Activated CD4-positive, alpha-beta T cell treated with anti-CD3 and anti-CD28 coated beads, Interleukin-10, Interleukin-2, amounts not matched to agents 100 ng/mL and 50 ng/mL, durations not matched to agents 16 hours and 8 hours (primary cell): ENCODE measurements around the gene C1D.

Experiments
- DNase-seq: peaks from one replicate; pipeline ENCODE4 v3.0.0-alpha.2; 2020

C1D gene

DNA sequence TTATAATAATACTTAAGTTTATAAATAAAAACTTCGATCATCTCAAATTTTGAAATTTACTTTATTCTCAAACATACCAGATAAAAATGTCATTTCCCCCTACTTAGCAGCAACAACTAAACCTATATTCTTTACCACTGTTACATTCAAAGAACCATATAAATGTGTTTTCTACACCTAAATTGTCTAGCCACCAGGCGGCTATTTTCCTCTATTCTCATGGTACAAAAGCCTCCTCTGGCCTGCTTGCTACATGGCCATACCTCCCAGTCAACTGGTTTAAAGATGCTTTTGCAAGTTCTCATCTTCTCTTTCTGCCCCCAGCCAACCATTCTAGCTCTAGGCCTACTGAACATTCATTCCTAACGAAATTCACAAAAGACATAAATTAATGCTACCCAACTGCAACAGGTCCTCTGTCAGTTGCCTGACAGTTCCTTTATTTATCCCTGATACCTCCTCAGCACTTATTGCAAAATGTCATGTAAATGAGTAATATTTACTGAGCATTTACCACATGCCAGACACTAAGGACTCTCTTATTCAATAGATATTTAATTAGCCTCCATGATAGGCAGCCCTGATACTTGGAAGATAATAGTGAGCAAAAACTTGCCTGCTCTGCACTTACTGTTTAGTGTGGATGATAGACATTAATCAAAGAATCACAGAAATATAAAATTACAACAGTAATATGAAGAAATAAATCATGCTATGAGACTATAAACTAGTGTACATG, 5.0 kb downstream of the C1D start:
- DNase-seq = no peak

DNA sequence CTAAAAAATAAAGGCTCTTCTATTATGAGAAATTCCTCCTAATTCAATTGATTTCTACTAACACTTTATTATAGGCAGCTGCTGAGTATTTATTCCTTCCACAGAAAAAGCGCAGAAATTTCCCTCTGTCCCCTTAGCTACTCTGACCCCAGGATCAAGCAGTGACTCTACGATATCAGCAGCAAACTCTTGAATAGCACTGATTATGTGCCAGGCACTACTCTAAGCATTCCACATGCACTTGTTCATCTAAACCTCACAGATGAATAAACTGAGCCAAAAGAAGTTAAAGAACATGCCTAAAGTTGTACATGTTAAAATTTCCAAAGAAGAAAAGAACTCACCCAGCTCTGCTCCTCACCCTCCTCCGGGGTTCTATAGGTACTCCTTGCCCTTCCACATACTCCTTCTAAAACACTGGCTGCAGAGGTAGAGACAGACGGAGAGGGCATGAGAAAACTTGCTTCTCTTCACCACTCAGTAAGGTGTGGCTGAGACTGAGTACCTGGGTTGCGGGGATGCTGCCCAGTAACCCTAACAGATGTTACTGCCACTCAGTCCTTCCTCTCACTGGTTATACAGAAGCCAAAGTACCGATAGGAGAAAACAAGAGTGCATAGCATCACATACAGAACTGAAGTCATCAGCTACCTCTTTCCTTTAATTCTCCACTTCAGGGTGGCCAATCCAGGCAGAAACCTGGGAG, 9.9 kb downstream of the C1D start:
- no peak for DNase-seq

DNA sequence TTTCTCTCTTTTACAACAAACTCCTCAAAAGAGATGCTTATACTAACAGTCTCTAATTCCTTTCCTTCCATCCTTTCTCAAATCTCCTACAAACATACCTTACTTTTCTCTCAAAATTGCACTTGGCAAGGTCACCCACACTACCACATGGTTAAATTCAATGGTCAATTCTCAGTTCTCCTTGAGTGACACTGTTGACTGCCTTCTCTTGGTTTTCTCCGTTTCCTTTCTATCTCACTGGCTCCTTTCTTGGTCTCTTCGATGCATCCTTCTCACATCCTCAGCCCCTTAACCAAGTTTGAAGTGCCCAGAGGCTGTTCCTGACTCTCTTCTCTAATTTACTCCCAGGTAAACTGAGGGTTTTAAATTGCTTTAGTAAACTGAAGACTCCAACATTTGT, 12.5 kb downstream of the C1D start:
- no peak for DNase-seq

DNA sequence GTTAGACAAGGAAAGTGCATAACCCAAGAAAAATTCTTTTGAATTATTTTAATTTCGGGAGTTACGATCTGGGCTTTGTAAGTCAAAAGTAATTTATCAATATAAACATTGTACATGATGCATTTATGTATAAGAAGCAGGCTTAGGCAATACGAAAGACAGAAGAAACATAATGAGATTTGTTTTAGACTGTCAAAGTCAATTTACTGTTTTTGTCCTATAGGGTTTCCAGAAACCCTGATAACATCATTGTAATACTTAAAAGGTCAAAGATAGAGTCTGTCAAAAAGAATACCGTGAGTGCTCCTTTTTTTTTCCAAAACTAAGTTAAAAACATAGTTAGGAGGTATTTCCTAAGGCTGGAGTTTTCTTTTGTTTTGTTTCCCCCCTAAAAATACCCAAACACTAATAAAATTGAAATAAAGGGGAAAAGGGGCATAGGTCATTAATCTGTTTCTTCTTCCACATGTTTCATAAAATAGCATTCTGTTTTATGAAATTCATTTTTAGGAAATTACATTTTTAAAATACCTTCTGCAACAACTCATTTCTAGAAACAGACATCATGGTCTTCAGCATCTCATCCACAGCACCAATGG, 16.1 kb downstream of the C1D start:
- DNase-seq = no peak

DNA sequence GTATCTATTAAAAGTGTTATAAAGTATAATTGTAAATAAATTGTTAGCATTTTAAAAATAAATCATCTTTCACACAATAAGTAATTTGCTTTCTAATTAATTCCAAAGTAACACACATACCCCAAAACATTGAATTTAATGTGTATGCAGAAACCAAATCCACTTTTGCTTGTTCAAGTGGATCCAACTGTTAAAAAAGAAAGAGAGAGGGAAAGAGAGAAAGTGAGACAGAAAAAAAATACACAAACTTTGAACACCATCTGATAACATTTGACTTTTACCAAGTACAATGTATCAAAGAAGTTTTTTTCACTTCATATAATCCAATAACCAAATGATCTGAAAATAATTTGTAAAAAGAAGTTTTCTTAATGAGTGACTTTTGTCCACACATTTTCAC, 16.6 kb downstream of the C1D start:
- no peak for DNase-seq

DNA sequence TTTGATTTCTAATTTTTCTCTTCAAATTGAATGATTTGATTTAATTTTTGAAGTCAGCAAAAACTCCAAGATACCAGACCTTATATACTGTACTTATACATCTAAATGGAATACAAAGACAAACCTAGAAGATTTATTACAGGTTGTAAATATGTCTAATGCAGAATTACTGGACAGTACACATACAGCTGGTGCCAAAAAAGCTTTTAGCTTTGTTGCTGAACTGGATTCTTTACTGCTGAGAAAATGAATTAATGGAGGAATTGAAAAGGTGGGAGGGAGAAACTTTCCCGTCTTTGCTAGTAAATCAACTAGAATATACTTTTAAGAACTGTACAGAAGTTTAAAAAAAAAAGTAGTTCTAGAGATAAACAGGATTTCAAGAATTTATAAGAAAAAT, 17.5 kb downstream of the C1D start:
- DNase-seq = no peak

DNA sequence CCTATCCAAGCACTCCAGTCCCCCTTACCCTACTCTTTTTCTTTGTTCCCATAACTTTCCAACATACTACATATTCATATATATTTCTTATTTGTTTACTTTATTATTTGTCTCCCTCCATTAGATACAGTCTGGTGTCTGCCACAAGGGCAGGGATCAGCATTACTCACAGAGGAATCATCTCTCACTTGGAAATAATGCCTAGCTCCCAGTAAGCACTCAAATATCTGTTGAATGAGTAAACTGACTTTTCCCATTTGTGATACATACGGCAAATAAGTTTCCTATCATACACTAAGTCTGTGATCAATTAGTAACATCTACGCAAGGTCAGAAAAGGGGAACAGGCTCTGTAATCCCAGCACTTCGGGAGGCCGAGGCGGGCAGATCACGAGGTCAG, 18.7 kb downstream of the C1D start:
- DNase-seq = no peak

DNA sequence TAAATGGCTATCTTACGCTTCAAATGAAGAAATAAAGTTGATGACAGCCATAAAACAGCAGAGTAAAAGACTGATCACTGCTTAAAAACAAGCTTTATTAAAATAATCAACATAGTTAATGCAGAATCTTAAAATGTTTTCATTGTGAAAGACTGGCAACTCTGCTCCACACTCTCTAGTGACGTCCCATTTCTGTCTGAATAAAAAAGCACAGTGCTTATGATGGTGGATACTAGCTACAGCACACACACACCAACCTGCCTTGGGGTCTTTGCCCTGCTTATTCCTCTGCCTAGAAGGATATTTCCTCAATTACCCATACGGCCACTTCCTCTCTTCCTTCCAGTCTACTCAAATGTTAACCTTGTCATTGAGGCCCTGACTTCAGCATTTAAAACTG, 19.1 kb downstream of the C1D start:
- DNase-seq = no peak

DNA sequence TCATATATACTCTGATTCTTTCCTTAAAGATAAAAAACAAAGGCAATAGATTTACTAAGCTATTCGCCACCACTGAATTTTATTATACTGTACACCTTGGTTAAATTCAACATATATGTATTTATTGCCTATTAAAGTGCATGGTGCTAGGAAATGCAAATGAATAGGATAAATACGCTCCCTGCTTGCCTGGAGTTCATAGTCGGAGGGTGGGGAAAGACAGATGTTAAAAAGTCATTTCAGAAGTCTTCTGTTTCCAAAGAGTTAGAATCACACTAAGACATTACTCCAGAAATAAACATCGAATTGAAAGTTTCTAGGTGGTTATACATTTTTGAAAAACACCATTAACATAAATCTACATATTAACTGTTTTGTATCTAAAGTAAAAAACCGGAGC, 19.8 kb downstream of the C1D start:
- no peak for DNase-seq

DNA sequence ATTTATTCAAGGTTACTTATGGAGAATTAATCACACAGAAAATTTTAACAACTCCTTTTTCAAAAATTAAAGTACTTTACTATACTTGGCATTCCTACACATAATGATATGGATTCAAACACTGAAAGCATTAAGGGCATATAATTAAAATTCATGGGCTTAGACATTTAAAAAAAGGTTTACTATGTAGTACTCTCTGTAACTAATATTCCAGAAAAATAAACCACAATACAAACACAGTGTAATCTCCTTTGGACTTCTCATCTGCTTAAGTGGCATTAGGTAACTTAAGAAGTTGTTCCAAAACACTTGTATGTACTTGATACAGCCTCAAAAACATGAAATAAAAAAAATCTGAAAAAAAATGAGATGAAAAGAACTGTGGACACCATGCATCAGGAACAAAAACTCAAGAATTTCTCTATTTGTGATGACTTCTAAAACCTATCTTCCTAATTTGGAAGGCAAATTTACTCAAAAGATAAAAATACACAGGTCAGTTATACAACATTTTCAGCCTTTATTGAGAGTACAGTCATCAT, 21.0 kb downstream of the C1D start:
- no peak for DNase-seq

DNA sequence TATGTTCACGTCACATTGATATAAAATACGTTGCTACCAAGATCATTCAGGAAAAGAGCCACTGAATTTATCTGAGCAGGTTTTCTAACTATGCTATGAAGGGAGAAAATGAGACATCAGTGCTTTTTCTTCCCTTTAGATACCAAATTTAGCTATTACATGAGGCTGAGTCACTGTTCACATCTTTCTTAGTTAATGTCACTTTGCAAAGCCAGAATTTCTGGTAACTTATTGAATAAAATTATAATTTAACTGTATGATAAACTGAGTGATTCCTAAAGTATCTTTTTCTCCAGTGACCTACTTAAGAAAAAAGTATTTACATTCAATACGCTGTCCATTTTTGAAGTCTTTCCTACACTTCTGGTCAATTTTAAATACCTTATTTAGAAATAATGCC, 22.7 kb downstream of the C1D start:
- no peak for DNase-seq

DNA sequence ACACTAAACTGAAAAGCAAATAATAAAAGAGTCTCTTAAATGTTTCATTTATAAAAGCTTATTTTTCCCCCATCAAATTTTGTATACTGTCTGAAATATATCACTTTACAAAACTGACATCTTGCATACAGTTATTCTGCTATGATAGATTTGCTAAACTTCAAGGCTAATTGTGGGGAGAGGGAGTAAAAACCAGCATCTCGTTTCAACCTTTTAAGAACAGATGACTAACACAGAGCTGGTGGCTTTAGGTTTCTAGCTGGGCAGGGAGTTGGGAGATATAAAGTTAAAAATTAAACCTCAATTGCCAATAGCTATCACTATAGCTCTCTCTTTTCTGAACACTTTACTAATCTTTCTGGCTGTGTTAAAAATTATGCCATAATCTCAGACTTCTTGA, 23.5 kb downstream of the C1D start:
- no peak for DNase-seq

DNA sequence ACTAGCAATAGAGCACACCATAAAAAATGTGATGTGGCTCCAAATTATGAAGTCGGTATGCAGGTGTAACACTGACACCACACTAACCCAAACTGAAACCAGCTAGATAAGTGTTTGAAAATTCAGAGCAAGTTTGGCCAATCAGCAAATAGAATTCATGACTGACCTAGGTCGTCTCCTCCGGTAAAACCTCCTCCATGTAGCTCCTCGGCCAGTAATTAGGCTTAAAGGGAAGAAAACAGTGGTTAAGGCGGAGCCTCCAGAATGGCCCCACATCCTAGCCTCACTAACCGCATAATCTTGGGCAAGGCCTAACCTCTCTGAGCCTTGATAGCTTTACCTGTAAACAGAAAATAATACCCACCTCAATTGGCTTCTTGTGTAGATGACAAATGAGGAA, 30.1 kb downstream of the C1D start:
- no peak for DNase-seq

DNA sequence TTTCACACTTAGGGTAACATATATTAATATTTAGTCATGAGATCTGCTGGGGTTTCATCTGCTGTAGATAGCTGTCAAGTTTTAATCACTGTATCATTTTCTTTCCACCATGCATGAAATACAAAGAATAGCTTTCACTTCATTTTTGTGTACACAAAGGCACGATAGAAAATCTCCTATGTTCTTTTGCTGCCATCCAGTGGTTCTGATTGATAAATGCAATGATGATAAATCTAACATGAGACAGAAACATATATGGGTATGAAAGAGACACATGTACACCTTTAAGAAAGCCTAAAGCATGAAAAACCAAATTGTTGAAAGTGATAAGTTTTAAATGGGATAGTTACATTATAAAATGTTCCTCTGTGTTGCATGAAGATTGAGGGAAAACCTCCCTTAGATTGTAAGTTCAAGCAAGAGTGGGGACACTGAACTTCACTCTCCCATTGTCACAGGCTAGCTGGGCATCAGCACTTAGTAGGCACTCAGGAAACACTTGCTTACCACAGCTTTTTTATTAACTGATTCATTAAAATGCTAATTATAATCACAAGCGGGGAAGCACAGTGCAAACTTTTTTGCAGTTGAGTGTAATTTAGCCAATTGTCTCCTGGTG, 31.2 kb downstream of the C1D start:
- peak; percentile 42 for DNase-seq

DNA sequence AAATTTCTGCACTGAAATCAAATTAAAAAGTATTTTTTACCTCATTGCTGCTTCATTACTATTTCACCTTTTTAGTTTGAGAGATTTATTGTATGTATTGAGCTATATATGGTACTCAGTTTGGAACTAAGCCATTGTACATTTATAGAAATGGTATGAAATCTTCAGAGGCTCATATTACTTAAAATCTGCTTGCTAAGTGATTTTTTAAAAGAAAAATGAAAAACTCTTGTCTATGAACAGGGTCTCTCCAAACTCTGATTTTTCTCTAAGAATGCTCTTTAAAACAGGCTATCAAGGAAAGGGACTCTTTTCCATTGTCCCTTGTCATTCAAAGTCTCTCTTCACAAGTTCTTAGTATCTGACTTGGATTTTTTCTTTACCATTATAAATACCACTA, 31.8 kb downstream of the C1D start:
- no peak for DNase-seq

DNA sequence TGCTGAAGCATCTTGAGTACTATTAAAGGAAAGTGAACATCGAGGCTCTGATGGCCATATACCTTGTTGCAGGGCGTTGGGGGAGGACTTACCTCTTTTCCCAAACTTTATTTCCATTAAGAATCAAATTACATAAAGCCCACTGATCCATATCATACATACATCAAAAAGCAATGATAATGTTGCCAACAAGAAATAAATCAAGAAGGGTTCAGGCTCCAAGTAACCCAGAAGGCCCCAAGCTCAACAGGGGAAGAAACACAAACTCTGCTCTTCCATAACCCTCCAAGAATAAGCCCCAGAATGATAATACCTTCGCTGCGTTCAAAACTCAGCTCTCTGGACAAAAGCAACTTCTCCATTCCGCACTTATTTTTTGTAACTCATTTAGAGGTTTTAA, 32.3 kb downstream of the C1D start:
- DNase-seq = no peak

DNA sequence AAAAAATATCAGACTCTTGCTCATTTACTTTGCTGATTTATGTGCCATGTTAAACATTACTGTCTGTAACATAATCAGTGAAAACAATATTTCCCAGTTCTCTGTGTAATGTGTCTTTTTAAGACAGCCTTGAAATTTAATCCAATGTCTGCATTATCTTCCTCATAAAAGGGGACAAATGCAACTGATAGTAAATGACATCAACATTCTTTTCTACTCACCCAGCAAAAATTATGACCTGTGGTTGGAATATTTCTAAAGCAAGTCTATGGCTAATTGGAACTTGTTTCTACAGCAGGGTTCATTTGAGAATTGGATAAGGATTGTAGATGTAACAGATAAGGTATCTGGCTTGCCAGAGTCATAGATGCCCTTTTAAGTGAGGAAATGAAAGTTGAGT, 34.8 kb downstream of the C1D start:
- no peak for DNase-seq

DNA sequence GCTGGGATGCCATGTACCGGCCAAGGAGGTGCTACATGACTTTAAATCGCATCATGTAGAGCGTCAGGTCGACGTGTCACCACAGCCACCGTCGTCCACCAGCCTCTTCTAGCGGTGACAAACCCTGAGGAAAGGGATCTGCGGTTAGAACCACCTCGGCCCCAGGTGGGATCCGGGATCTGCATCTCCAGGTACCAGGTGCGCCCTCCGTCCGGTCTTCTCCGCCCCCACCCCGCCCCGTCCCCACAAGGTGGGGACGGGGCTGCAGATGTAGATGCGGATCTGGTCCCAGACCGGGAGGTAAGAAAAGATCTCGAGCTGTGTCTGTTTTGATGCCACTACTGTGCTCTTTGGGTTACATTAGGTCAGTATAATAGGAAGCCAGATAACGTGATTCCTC, 38.4 kb downstream of the C1D start:
- DNase-seq = no peak

DNA sequence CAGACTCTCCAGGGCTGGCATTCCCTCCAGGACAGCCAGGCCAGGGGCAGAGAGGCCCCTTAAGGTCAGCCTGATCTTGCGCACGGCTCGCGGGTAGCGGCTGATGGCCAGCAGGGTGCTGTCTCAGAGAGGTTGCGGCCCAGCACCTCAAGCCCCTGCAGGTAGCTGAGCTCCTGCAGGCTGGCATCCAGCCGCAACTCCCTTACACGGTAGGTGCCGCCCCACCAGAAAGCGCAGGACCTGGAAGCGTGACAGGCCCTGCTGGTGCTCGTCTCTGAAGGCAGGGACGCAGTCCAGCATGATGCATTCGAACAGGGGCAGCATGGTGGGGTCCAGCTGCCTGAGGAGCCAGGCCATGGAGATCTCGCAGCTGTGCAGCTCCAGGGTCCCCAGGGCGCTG, 38.9 kb downstream of the C1D start:
- DNase-seq = no peak

DNA sequence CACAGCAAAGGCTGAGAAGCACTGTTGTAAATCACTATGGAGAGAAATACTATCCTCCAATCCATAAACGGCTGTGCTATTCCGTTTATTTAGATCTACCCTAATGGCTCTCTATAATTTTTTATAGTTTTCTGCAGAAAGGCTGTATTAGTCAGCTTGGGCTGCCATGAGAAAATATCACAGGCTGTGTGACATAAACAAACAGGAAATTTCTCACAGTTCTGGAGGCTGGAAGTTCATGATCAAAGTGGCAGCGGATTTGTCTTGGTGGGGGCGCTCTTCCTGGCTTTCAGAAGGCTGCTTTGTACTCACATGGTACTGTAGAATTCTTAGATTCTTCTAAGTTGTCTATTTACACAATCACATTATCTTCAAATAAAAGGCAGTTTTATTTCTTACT, 44.1 kb downstream of the C1D start:
- no peak for DNase-seq

DNA sequence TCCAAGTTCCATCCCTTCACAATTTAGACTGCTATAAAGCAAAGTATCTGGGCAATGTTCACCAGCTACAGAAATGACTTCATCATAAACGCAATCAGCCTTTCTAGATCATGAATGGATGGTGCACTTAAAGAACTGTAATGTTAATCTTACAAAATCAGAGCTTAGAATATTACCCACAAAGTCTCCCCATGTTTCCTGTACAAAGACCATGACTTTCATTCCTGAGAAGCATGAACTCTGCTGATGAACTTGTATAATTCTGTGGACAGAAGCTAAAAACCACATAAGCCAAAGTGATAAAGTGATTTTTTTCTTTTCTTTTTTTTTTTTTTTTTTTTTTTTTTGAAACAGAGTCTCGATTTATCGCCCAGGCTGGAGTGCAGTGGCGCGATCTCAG, 53.3 kb downstream of the C1D start:
- DNase-seq = no peak

DNA sequence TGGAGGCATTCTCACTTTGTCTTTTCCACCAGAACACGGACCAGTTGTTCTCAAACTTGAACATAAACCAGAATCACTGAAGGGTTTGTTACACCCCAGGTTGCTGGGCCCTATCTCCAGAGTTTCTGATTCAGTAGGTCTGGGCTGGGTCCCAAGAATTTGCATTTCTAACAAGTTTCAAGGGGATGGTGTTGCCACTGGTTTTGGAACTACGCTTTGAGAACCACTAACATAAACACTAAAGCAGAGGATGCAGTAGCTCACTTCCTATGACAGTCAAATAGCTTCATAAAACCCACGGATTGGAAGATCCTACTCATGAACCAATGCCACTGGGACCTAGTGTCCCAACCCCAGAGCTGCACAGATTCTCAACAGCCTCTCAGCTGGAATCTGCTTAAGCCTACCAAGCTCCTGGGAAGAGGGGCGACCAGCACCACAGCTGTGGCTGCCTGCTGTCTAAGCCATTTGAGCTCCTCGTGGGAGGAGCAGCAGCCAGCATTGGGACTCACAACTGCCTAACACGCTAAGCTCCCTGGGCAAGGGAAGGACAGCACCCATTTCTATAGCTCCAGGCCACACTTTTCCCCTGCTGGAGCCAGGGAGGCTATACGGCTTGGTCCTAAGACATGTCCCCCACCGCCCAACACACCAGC, 62.5 kb downstream of the C1D start:
- no peak for DNase-seq

DNA sequence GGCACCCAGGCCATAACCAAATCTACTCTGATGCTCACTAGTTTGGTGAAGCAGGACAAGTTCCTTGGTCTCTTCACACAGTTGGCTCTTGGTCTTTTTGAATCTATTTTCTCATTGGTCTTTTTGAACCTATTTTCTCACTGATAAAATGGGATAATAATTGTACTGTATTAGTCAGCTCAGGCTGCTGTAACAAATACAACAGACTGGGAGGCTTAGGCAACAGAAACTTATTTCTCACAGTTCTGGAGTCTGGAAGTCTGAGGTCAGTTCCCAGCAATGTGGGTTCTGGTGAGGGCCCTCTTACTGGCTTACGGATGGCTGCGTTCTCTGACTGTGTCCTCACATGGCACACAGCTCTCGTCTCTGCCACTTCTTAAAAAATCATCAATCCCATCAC, 63.5 kb downstream of the C1D start:
- DNase-seq = no peak
